GM10248 (cell line): ENCODE measurements around the gene NUBP2.

Experiments
- CTCF ChIA-PET: fragments of 300-600 bp; sonication (Branson Sonifier 250); formaldehyde crosslinking; extraction: SDS; loops from one replicate; lab custom pipeline; 2021; ENCODE audit warnings: antibody characterized with exemption; lab: Yijun Ruan, JAX
- POLR2A ChIA-PET: fragments of 350-650 bp; sonication (Branson Sonifier 250); formaldehyde crosslinking; extraction: SDS; loops from one replicate; lab custom pipeline; 2020; ENCODE audit warnings: antibody characterized with exemption; lab: Yijun Ruan, JAX
- DNase-seq: peaks from one replicate; pipeline ENCODE4 v3.0.0; 2012; ENCODE audit errors: extremely low spot score
- CTCF ChIP-seq: IDR thresholded peaks from 2 replicates; pipeline ENCODE4 v1.5.1; 2012; ENCODE audit warnings: mild to moderate bottlenecking, low read depth; ENCODE audit errors: extremely low read depth, missing control alignments, control extremely low read depth

Gene NUBP2

GRCh38 chr16:1818204-1818872 lies 35.6 kb downstream of the NUBP2 start:
- DNase-seq: no peak
- TF ChIP-seq CTCF: no peak
- CTCF ChIA-PET: no interaction called here

GRCh38 chr16:1818873-1819525 lies 36.2 kb downstream of the NUBP2 start:
- ChIA-PET CTCF (no interaction called here), POLR2A (no interaction called here)
- TF ChIP-seq CTCF: no peak
- no peak for DNase-seq

More at GRCh38 chr16:1818204-1818872, 35.6 kb downstream of the NUBP2 start:
- POLR2A ChIA-PET: no interaction called here

- ChIA-PET POLR2A (no interaction called here), CTCF (interaction anchor here (1.2 kb wide), 1 partner anchor 9 kb away, joined by 4 read pairs; no protein-coding TSS in a partner anchor)
- DNase-seq: no peak
- no peak for TF ChIP-seq CTCF
Observed at GRCh38 chr16:1819611-1820010, 36.9 kb downstream of the NUBP2 start.

- ChIA-PET POLR2A (no interaction called here), CTCF (interaction anchor here (1.2 kb wide), 1 partner anchor 10 kb away, joined by 4 read pairs; no protein-coding TSS in a partner anchor)
- no peak for DNase-seq
- no peak for TF ChIP-seq CTCF
Observed at GRCh38 chr16:1820096-1820945, 37.6 kb downstream of the NUBP2 start.

- ChIA-PET POLR2A (no interaction called here), CTCF (interaction anchor here (1.2 kb wide), 1 partner anchor 10 kb away, joined by 4 read pairs; no protein-coding TSS in a partner anchor)
- DNase-seq: no peak
- TF ChIP-seq CTCF: no peak
Observed at GRCh38 chr16:1820946-1821290, 38.2 kb downstream of the NUBP2 start.

GRCh38 chr16:1821861-1822611 lies 39.3 kb downstream of the NUBP2 start:
- ChIA-PET POLR2A (no interaction called here), CTCF (no interaction called here)
- DNase-seq: no peak
- no peak for TF ChIP-seq CTCF
